HepG2 (cell line): Measurements from ENCODE around the gene RGS19. TPM values are rescaled to one million over a fixed set of nuclear protein-coding genes. Genes with fewer than 3 reads are reported as not detected.

Experiments used
- AFF4 ChIP-seq: sonication (generic); formaldehyde crosslinking; IDR thresholded peaks from 2 replicates; pipeline ENCODE4 v1.4.0; 2020; ENCODE audit warnings: missing genetic modification reagents
- ATF1 ChIP-seq: IDR thresholded peaks from 2 replicates; pipeline ENCODE4 v1.6.1; 2016; ENCODE audit warnings: mild to moderate bottlenecking, control low read depth
- NR0B2 ChIP-seq: sonication (generic); formaldehyde crosslinking; IDR thresholded peaks from 2 replicates; pipeline ENCODE4 v1.4.0; 2020; ENCODE audit warnings: mild to moderate bottlenecking, missing genetic modification reagents
- ONECUT2 ChIP-seq: sonication (generic); formaldehyde crosslinking; IDR thresholded peaks from 2 replicates; pipeline ENCODE4 v1.4.0; 2020; ENCODE audit warnings: missing genetic modification reagents
- RFX3 ChIP-seq: IDR thresholded peaks from 2 replicates; pipeline ENCODE4 v1.6.1; 2016; ENCODE audit warnings: missing biosample characterization, missing genetic modification reagents
- SP1 ChIP-seq, 2 experiments: fragments of 450-650 bp in 1 of 2; sonication (generic) in 1 of 2; formaldehyde crosslinking in 1 of 2; IDR thresholded peaks; 2 replicates each; pipeline versions ENCODE4 v1.4.0 to v1.6.1; 2016 to 2020; ENCODE audit warnings: missing genetic modification reagents in 1 of 2
- SP4 ChIP-seq: sonication (generic); formaldehyde crosslinking; IDR thresholded peaks from 2 replicates; pipeline ENCODE4 v1.8.1; 2023; ENCODE audit warnings: mild to moderate bottlenecking, missing genetic modification reagents
- SYNCRIP ChIP-seq: fragments of 200-400 bp; formaldehyde crosslinking; IDR thresholded peaks from 2 replicates; pipeline ENCODE4 v1.6.1; 2018; ENCODE audit warnings: mild to moderate bottlenecking, low read depth, low read length; ENCODE audit not compliant: insufficient read depth
- TERF1 ChIP-seq: sonication (generic); formaldehyde crosslinking; IDR thresholded peaks from 2 replicates; pipeline ENCODE4 v1.8.0; 2022; ENCODE audit warnings: mild to moderate bottlenecking, missing genetic modification reagents, moderate library complexity
- UBTF ChIP-seq: sonication (generic); formaldehyde crosslinking; IDR thresholded peaks from 2 replicates; pipeline ENCODE4 v1.4.0; 2020; ENCODE audit warnings: mild to moderate bottlenecking, missing genetic modification reagents
- ZNF124 ChIP-seq: sonication (generic); formaldehyde crosslinking; IDR thresholded peaks from 2 replicates; pipeline ENCODE4 v1.4.0; 2020; ENCODE audit warnings: missing genetic modification reagents
- polyA plus RNA-seq, 8 experiments: library from polyadenylated mRNA; depleted of rRNA in 3 of 8; stranded (reverse) in 7 of 8; unstranded in 1 of 8; fragments of >200 nt; fragmentation: Illumina TruSeq in 4 of 8; extraction: Trizol in 4 of 8; gene quantifications; 2 replicates each; pipeline versions ENCODE4 v1.2.1 to v1.2.3, GENCODE V29; 2011 to 2016; ENCODE audit warnings: low read depth in 4 of 8, missing spikeins in 1 of 8, mixed read lengths in 1 of 8; ENCODE audit not compliant: insufficient read depth in 1 of 8
- total RNA-seq, 5 experiments: library from RNA; depleted of rRNA; stranded (reverse); fragments of >200 nt; fragmentation: Illumina TruSeq; extraction: Trizol; gene quantifications; 2 replicates each; pipeline ENCODE4 v1.2.3, GENCODE V29; 2016; ENCODE audit warnings: low read depth in 1 of 5
- TF ChIP-seq, protein P1 (sequence below): sonication (generic); formaldehyde crosslinking; IDR thresholded peaks from 2 replicates; pipeline ENCODE4 v1.5.0; 2020; ENCODE audit warnings: mild to moderate bottlenecking, missing genetic modification reagents, borderline replicate concordance
- TF ChIP-seq, protein P2 (sequence below): sonication (generic); formaldehyde crosslinking; IDR thresholded peaks from 2 replicates; pipeline ENCODE4 v1.8.1; 2023; ENCODE audit warnings: mild to moderate bottlenecking, missing genetic modification reagents

RGS19 gene
- total and polyA plus RNA-seq, 2 of the 13 experiments (the other 11 are each of a cell fraction or from before 2014, with no cell fraction given) = 10.7 to 11.9 TPM

DNA sequence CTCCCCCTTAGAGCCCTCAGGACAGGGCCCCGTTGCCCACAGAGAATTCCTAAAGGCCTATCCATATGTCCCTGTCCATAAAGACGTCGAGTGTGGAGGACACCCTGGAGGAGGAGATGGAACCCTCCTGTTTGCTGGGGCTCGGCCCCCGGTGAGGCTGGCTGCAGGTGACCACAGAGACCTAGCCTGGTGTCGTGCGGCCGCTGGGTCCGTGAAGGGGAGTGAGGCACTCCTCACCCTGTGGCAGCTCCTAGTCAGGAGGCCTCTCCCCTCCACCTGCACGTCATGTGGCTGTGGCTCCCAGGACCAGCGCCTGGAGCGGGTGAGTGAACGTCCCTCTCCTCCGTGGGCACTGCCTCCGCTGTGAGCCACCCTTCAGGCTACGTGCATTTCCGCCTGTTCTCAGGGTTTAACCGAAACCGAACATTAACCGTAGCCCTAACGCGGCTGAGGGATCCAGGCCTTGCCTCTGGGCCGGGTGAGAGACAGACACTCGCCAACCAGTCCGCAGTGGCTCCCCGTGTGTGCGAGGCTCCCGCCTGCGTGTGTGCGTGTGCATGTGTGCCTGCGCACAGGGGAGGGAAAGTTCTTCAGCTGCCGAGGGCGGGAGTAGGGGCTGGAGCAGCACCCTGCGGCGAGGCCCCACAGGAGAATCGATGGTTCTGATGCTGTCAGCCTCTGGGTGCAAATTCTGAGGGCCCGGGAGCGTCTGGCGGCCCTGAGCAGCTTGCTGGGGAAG is 22.3 kb downstream of the RGS19 start (continued):
- no peak for TF ChIP-seq RFX3 (CRISPR knock-in tag)
- TF ChIP-seq TERF1 (CRISPR knock-in tag) = no peak
- no peak for TF ChIP-seq SP1 (IDR thresholded peaks at IDR 0.05)
- no peak; the same call in 1 of the 2 replicates for TF ChIP-seq SP1 (CRISPR knock-in tag; IDR thresholded peaks at IDR 0.05)
- TF ChIP-seq, protein P1, sequence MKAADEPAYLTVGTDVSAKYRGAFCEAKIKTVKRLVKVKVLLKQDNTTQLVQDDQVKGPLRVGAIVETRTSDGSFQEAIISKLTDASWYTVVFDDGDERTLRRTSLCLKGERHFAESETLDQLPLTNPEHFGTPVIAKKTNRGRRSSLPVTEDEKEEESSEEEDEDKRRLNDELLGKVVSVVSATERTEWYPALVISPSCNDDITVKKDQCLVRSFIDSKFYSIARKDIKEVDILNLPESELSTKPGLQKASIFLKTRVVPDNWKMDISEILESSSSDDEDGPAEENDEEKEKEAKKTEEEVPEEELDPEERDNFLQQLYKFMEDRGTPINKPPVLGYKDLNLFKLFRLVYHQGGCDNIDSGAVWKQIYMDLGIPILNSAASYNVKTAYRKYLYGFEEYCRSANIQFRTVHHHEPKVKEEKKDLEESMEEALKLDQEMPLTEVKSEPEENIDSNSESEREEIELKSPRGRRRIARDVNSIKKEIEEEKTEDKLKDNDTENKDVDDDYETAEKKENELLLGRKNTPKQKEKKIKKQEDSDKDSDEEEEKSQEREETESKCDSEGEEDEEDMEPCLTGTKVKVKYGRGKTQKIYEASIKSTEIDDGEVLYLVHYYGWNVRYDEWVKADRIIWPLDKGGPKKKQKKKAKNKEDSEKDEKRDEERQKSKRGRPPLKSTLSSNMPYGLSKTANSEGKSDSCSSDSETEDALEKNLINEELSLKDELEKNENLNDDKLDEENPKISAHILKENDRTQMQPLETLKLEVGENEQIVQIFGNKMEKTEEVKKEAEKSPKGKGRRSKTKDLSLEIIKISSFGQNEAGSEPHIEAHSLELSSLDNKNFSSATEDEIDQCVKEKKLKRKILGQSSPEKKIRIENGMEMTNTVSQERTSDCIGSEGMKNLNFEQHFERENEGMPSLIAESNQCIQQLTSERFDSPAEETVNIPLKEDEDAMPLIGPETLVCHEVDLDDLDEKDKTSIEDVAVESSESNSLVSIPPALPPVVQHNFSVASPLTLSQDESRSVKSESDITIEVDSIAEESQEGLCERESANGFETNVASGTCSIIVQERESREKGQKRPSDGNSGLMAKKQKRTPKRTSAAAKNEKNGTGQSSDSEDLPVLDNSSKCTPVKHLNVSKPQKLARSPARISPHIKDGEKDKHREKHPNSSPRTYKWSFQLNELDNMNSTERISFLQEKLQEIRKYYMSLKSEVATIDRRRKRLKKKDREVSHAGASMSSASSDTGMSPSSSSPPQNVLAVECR (CRISPR knock-in tag) = no peak; the same call in 1 of the 2 replicates
- TF ChIP-seq AFF4 = no peak; the same call in 1 of the 2 replicates
- TF ChIP-seq SP4 (CRISPR knock-in tag) = peak; percentile 47; the same call in 1 of the 2 replicates
- peak; percentile 71 for TF ChIP-seq UBTF (CRISPR knock-in tag)
- TF ChIP-seq ATF1 (CRISPR knock-in tag) = no peak
- TF ChIP-seq, protein P2, sequence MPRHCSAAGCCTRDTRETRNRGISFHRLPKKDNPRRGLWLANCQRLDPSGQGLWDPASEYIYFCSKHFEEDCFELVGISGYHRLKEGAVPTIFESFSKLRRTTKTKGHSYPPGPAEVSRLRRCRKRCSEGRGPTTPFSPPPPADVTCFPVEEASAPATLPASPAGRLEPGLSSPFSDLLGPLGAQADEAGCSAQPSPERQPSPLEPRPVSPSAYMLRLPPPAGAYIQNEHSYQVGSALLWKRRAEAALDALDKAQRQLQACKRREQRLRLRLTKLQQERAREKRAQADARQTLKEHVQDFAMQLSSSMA = 0 out of 2 replicates have a peak, but pooled peaks have one; percentile 64
- TF ChIP-seq ONECUT2 = peak; percentile 47; the same call in 1 of the 2 replicates
- peak; percentile 53 for TF ChIP-seq NR0B2 (CRISPR knock-in tag)
- no peak for TF ChIP-seq ZNF124 (CRISPR knock-in tag)
- no peak for TF ChIP-seq SYNCRIP
